BLaER1 (cell line): ENCODE results near the gene SUPT3H.

Experiments
- H3K27ac ChIP-seq: shearing (Covaris generic); formaldehyde crosslinking; 2 replicates; pipeline ENCODE4 v1.8.1; 2022
- H3K27me3 ChIP-seq: shearing (Covaris generic); formaldehyde crosslinking; 2 replicates; pipeline ENCODE4 v1.8.1; 2022
- H3K36me3 ChIP-seq: shearing (Covaris generic); formaldehyde crosslinking; 2 replicates; pipeline ENCODE4 v1.8.1; 2022
- H3K4me1 ChIP-seq: shearing (Covaris generic); formaldehyde crosslinking; 2 replicates; pipeline ENCODE4 v1.8.1; 2022
- H3K4me2 ChIP-seq: shearing (Covaris generic); formaldehyde crosslinking; 2 replicates; pipeline ENCODE4 v1.8.1; 2022
- H3K4me3 ChIP-seq: shearing (Covaris generic); formaldehyde crosslinking; 2 replicates; pipeline ENCODE4 v1.8.1; 2022
- H3K9ac ChIP-seq: shearing (Covaris generic); formaldehyde crosslinking; 2 replicates; pipeline ENCODE4 v1.8.1; 2022
- H3K9me3 ChIP-seq: shearing (Covaris generic); formaldehyde crosslinking; 2 replicates; pipeline ENCODE4 v1.8.1; 2022
- H4K20me1 ChIP-seq: shearing (Covaris generic); formaldehyde crosslinking; 2 replicates; pipeline ENCODE4 v1.8.1; 2022
- Cebpa-rat ChIP-seq: shearing (Covaris generic); IDR thresholded peaks from 2 replicates; pipeline ENCODE4 v1.8.1; 2022

The SUPT3H gene

DNA sequence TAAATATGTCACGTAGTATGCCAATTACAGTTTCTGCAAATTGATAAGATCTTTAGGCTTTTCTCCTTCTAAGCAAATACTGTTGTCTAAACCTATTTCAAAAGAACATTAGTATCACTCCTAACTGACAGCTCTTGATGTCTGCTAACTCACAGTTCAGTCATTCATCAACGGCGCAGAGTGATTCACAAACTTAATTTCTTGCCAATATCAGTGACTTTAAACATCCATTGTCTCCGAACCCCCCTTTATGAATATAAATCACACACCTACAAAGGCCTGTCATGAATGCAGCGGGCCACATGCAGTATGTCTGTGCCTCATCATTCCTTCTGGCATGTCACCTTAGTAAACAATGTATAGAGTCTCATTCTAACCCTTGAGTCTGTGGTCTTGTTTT, 569.6 kb downstream of the SUPT3H start:
- Histone ChIP-seq H4K20me1 (no peaks in the 10 kb centered on the region), H3K27ac (no peak overlapping the region), H3K27me3 (no peaks in the 10 kb centered on the region), H3K4me2 (no peak overlapping the region), H3K4me3 (no peak overlapping the region), H3K36me3 (no peaks in the 10 kb centered on the region), H3K9ac (no peak overlapping the region), H3K4me1 (no peaks in the 10 kb centered on the region), H3K9me3 (no peaks in the 10 kb centered on the region)
- TF ChIP-seq Cebpa-rat: no peak

GRCh38 chr6:44806656-44807055, 571.1 kb downstream of the SUPT3H start:
- no peaks in the 10 kb centered on the region for H3K36me3 ChIP-seq
- no peak overlapping the region for H3K9ac ChIP-seq
- no peaks in the 10 kb centered on the region for H3K4me1 ChIP-seq
- H3K4me3 ChIP-seq: no peak overlapping the region
- TF ChIP-seq Cebpa-rat: no peak
- no peaks in the 10 kb centered on the region for H3K27me3 ChIP-seq
- H4K20me1 ChIP-seq: no peaks in the 10 kb centered on the region
- no peak overlapping the region for H3K4me2 ChIP-seq
- no peaks in the 10 kb centered on the region for H3K9me3 ChIP-seq
- H3K27ac ChIP-seq: no peak overlapping the region

DNA sequence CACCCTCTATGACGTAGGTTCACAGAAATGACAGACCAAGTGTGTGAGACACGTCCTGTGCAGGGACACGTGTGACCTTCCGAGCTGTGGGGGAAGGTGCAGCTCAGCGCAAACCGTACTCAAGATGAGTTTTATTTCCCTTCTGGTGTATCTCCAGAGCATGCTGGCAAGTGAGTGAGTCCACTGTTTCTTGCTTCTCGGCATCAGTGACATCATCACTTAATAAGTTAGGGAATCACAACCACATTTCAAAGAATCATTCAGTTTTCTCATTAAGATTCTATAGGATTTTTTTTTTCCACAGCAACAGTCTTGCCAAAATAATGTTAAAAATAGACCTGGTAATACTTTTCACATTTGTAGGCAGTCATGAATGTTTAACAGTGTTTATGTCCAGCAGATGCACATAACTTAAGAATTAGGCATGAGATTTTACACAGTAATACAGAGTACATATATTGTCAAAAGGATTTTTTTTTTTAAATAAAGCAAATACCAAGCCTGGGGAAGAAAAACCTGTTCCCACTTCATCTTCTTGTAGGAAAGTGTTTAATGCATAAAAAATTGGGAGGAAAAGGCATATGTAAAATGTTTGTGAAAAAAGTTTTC, 572.4 kb downstream of the SUPT3H start:
- no peak for TF ChIP-seq Cebpa-rat
- Histone ChIP-seq H3K9me3 (no peaks in the 10 kb centered on the region), H4K20me1 (no peaks in the 10 kb centered on the region), H3K4me3 (no peak overlapping the region), H3K27ac (no peak overlapping the region), H3K9ac (no peak overlapping the region), H3K27me3 (no peaks in the 10 kb centered on the region), H3K36me3 (no peaks in the 10 kb centered on the region), H3K4me1 (no peaks in the 10 kb centered on the region), H3K4me2 (no peak overlapping the region)

GRCh38 chr6:44804546-44805159, 573.1 kb downstream of the SUPT3H start:
- Histone ChIP-seq H3K27me3 (no peaks in the 10 kb centered on the region), H3K9ac (no peak overlapping the region), H3K4me2 (no peak overlapping the region), H3K9me3 (no peaks in the 10 kb centered on the region), H3K36me3 (no peaks in the 10 kb centered on the region), H3K4me1 (no peaks in the 10 kb centered on the region), H4K20me1 (no peaks in the 10 kb centered on the region), H3K4me3 (no peak overlapping the region), H3K27ac (no peak overlapping the region)
- TF ChIP-seq Cebpa-rat: no peak

DNA sequence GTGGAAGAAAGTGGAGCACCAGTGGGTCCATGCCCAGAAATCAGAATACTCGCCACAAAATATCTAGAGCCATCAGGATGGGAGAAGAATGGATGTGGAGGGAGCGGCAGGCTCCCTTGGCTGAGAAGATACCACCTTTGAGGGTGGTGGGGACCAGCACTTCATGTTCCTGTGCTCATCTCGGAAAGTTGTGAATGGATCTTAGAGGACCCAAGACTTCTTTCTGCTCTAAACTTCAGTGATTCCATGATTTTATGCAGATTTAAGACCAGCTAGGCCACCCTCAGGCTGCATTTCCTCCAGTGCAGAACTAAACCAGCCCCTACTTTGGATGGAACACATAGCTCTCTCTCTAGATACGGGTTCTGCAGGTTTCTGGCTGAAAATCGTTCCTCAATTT, 573.7 kb downstream of the SUPT3H start:
- H3K9ac ChIP-seq: no peak overlapping the region
- no peaks in the 10 kb centered on the region for H4K20me1 ChIP-seq
- H3K36me3 ChIP-seq: no peaks in the 10 kb centered on the region
- no peaks in the 10 kb centered on the region for H3K27me3 ChIP-seq
- H3K4me2 ChIP-seq: no peak overlapping the region
- no peak for TF ChIP-seq Cebpa-rat
- no peaks in the 10 kb centered on the region for H3K9me3 ChIP-seq
- no peaks in the 10 kb centered on the region for H3K4me1 ChIP-seq
- H3K4me3 ChIP-seq: no peak overlapping the region
- no peak overlapping the region for H3K27ac ChIP-seq

- H3K4me2 ChIP-seq: no peak overlapping the region
- H3K9ac ChIP-seq: no peak overlapping the region
- H3K4me1 ChIP-seq: no peaks in the 10 kb centered on the region
- TF ChIP-seq Cebpa-rat: no peak
- no peaks in the 10 kb centered on the region for H3K27me3 ChIP-seq
- no peaks in the 10 kb centered on the region for H3K36me3 ChIP-seq
- no peaks in the 10 kb centered on the region for H4K20me1 ChIP-seq
- H3K27ac ChIP-seq: no peak overlapping the region
- H3K4me3 ChIP-seq: no peak overlapping the region
- H3K9me3 ChIP-seq: no peaks in the 10 kb centered on the region
Observed at GRCh38 chr6:44800784-44801592, 576.7 kb downstream of the SUPT3H start.

DNA sequence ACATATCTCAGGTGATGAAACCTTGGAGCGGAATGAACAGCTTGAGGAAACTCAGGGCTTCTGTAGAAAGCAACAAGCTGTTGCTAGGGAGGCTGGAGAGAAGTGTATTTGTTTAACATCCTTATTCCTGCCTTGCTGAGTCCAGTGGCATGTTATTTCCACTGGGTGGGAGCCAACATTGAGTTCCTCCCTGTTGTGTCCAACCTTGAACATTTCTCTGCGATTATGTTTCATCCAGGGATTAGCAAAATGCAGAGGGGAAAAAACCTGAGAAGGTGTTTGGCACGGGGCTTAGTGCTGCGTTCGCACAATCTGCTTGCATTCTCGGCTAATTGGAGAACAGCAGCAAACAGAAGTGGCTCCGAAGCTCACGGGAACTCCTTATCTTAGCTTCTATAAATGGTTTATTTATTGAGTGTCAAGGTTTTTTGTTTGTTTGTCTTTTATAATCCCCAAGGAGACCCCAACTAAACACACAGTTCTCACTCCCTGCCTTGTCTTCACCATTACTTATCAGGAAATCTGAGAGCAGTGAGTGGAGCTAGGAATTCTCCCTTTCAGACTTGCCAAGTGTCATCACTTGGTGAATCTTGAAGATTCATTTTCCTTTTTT, 577.5 kb downstream of the SUPT3H start:
- Histone ChIP-seq H3K36me3 (no peaks in the 10 kb centered on the region), H3K4me2 (no peak overlapping the region), H3K27me3 (no peaks in the 10 kb centered on the region), H4K20me1 (no peaks in the 10 kb centered on the region), H3K4me3 (no peak overlapping the region), H3K9me3 (no peaks in the 10 kb centered on the region), H3K4me1 (no peaks in the 10 kb centered on the region), H3K9ac (no peak overlapping the region), H3K27ac (no peak overlapping the region)
- TF ChIP-seq Cebpa-rat: no peak

DNA sequence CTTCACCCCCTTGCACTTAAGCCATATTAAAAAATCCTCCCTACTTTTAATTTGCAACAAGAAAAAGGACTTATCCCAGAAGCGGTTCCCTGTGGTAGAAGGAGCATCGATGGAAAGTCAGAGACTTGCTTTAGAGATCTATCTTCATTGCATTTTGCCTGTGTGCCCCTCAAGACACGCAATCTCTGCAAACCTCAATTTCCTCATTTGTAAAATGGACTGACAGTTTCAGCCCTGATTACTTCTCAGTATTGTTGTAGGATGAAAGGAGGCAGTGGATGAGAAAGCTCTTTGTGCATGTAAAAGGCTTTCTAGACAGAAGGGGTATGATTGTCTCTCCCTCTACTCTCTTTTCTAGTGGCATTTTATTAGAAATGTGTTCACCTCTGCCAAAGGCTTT, 580.0 kb downstream of the SUPT3H start:
- Histone ChIP-seq H3K27ac (no peak overlapping the region), H3K9me3 (no peaks in the 10 kb centered on the region), H3K4me3 (no peak overlapping the region), H3K27me3 (no peaks in the 10 kb centered on the region), H3K4me2 (no peak overlapping the region), H3K4me1 (no peaks in the 10 kb centered on the region), H3K9ac (no peak overlapping the region), H4K20me1 (no peaks in the 10 kb centered on the region), H3K36me3 (no peaks in the 10 kb centered on the region)
- no peak for TF ChIP-seq Cebpa-rat

GRCh38 chr6:44795326-44795725, 582.4 kb downstream of the SUPT3H start:
- H3K27me3 ChIP-seq: no peaks in the 10 kb centered on the region
- no peaks in the 10 kb centered on the region for H4K20me1 ChIP-seq
- no peak for TF ChIP-seq Cebpa-rat
- H3K9me3 ChIP-seq: no peaks in the 10 kb centered on the region
- H3K9ac ChIP-seq: no peak overlapping the region
- no peak overlapping the region for H3K4me3 ChIP-seq
- H3K4me2 ChIP-seq: no peak overlapping the region
- H3K27ac ChIP-seq: no peak overlapping the region
- H3K36me3 ChIP-seq: no peaks in the 10 kb centered on the region
- H3K4me1 ChIP-seq: no peaks in the 10 kb centered on the region

DNA sequence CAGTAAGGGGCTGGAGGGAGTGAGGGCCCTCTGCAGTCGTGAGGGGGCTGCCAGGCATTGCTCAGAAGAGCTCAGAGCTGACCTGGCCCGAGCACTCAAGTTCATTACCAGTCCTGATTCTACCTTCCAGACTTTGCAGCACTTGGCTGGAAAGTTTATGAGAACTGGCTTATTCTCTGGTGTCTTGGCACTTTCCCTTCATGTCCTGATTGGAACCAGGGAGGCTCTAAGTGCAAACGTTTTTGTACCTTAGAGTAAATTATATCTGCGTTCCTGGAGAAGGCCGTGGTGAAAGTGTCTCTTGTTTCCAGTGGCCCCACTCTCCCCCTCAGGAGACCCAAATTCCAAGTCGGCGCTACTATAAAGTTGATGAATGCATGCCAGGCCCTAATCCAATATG, 587.9 kb downstream of the SUPT3H start:
- Histone ChIP-seq H3K4me2 (no peak overlapping the region), H3K36me3 (no peaks in the 10 kb centered on the region), H3K4me1 (no peaks in the 10 kb centered on the region), H3K27me3 (no peaks in the 10 kb centered on the region), H3K27ac (no peak overlapping the region), H3K4me3 (no peak overlapping the region), H3K9ac (no peak overlapping the region), H4K20me1 (no peaks in the 10 kb centered on the region), H3K9me3 (peaks cover 2% of the 10 kb centered on the region; the same call in 1 of the 2 replicates)
- TF ChIP-seq Cebpa-rat: no peak
